Calu3 (cell line): ENCODE measurements around the gene CLDN6. TPM values are rescaled to one million over a fixed set of nuclear protein-coding genes. Genes with fewer than 3 reads are reported as not detected.

Source experiments
- BruUV-seq: library from RNA; stranded (reverse); fragments of 400-500 nt; replicated peaks from 2 replicates; lab custom pipeline; 2021; lab: Mats Ljungman, UMichigan
- CTCF ChIA-PET: fragments of 300-600 bp; sonication (Branson Sonifier 250); formaldehyde crosslinking; loops from one replicate; lab custom pipeline; 2022; ENCODE audit warnings: antibody characterized with exemption; lab: Charles Lee
- DNase-seq: peaks from one replicate; pipeline ENCODE4 v3.0.0; 2022
- H3K27ac Mint-ChIP-seq: one replicate; pipeline ENCODE4 v1.8.0; 2022; ENCODE audit warnings: mixed read lengths; ENCODE audit not compliant: unreplicated experiment
- H3K27me3 Mint-ChIP-seq: one replicate; pipeline ENCODE4 v1.8.0; 2022; ENCODE audit warnings: mixed read lengths; ENCODE audit not compliant: unreplicated experiment
- H3K36me3 Mint-ChIP-seq: one replicate; pipeline ENCODE4 v1.8.0; 2022; ENCODE audit warnings: mild to moderate bottlenecking, moderate library complexity, mixed read lengths; ENCODE audit not compliant: insufficient read depth, unreplicated experiment
- H3K4me1 Mint-ChIP-seq: one replicate; pipeline ENCODE4 v1.8.0; 2022; ENCODE audit warnings: mild to moderate bottlenecking, low read depth, mixed read lengths; ENCODE audit not compliant: unreplicated experiment
- H3K4me3 Mint-ChIP-seq: one replicate; pipeline ENCODE4 v1.8.0; 2022; ENCODE audit warnings: mild to moderate bottlenecking, low read depth, moderate library complexity, mixed read lengths; ENCODE audit not compliant: unreplicated experiment
- H3K9me3 Mint-ChIP-seq: one replicate; pipeline ENCODE4 v1.8.0; 2022; ENCODE audit warnings: low read depth, mixed read lengths; ENCODE audit not compliant: unreplicated experiment
- intact Hi-C: fragments of 100-400 bp; cut with micrococcal nuclease; formaldehyde crosslinking; loops from one replicate; pipeline ENCODE4 v1.10.0; 2022; ENCODE audit not compliant: unreplicated experiment
- total RNA-seq: library from RNA; stranded (reverse); gene quantifications from 2 replicates; pipeline ENCODE4 v1.2.3, GENCODE V29; 2022
- TF ChIP-seq, protein P1 (sequence below): fragments of 200-600 bp; IDR thresholded peaks from one replicate; pipeline ENCODE4 v1.8.0; 2022; ENCODE audit warnings: antibody characterized with exemption; ENCODE audit not compliant: unreplicated experiment

Gene CLDN6
- total RNA-seq, 1 experiment from 2014 or later, result 2.1 TPM

GRCh38 chr16:3035972-3036725 lies 18.2 kb upstream of the CLDN6 start:
- H3K36me3 Mint-ChIP-seq, result peaks cover 45% of the 10 kb centered on the region
- peak; percentile 52 for DNase-seq
- no peaks in the 10 kb centered on the region for H3K9me3 Mint-ChIP-seq
- TF ChIP-seq, protein P1, sequence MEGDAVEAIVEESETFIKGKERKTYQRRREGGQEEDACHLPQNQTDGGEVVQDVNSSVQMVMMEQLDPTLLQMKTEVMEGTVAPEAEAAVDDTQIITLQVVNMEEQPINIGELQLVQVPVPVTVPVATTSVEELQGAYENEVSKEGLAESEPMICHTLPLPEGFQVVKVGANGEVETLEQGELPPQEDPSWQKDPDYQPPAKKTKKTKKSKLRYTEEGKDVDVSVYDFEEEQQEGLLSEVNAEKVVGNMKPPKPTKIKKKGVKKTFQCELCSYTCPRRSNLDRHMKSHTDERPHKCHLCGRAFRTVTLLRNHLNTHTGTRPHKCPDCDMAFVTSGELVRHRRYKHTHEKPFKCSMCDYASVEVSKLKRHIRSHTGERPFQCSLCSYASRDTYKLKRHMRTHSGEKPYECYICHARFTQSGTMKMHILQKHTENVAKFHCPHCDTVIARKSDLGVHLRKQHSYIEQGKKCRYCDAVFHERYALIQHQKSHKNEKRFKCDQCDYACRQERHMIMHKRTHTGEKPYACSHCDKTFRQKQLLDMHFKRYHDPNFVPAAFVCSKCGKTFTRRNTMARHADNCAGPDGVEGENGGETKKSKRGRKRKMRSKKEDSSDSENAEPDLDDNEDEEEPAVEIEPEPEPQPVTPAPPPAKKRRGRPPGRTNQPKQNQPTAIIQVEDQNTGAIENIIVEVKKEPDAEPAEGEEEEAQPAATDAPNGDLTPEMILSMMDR, result no peak
- intact Hi-C loops, result no loop called here
- CTCF ChIA-PET, result interaction anchor here (1.0 kb wide), 1 partner anchor 9 kb away, joined by 3 read pairs; no protein-coding TSS in a partner anchor
- H3K4me3 Mint-ChIP-seq, result peak overlapping the region; percentile 74
- peaks cover 9% of the 10 kb centered on the region for H3K4me1 Mint-ChIP-seq
- H3K27ac Mint-ChIP-seq, result peak overlapping the region; percentile 38
- no TSS peak for BruUV-seq
- H3K27me3 Mint-ChIP-seq, result no peaks in the 10 kb centered on the region

- TF ChIP-seq, protein P1, result no peak
- Mint-ChIP-seq H3K4me3 (peak overlapping the region; percentile 74), H3K36me3 (peaks cover 50% of the 10 kb centered on the region), H3K27ac (peak overlapping the region; percentile 38), H3K27me3 (no peaks in the 10 kb centered on the region), H3K4me1 (peaks cover 9% of the 10 kb centered on the region), H3K9me3 (no peaks in the 10 kb centered on the region)
- no TSS peak for BruUV-seq
- CTCF ChIA-PET, result interaction anchor here (1.0 kb wide), 1 partner anchor 10 kb away, joined by 3 read pairs; no protein-coding TSS in a partner anchor
- DNase-seq, result no peak
- intact Hi-C loops, result no loop called here
These were observed 17.4 kb upstream of the CLDN6 start for GRCh38 chr16:3035289-3035971.

DNA sequence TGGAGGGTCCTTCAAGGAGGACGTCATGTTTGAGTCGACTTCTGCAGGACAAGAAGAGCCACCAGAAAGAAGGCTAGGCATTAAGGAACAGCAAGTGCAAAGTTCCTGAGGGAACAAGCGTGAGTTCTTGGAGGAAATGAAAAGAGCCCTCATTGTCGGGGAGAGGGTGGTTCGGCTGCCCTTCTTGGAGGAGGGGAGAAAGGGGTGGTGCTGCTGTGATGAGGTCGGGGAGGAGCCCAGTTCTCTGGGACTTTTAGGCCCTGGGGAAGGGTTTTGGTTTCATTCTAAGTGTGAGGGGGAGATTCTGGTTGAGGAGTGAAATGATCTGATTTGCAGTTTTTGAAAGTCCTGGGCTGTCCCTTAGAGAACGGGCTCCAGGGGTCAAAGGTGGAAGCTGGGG lies 14.6 kb upstream of the CLDN6 start:
- no peaks in the 10 kb centered on the region for H3K27me3 Mint-ChIP-seq
- intact Hi-C loops, result no loop called here
- CTCF ChIA-PET, result interaction anchor here (1.0 to 2.4 kb wide), 4 partner anchors 10 to 133 kb away, joined by 4 to 13 read pairs (median 4); no protein-coding TSS in a partner anchor

More for the DNA sequence above, 14.6 kb upstream of the CLDN6 start:
- no peak for DNase-seq
- no peak overlapping the region for H3K27ac Mint-ChIP-seq
- no peaks in the 10 kb centered on the region for H3K9me3 Mint-ChIP-seq
- H3K4me1 Mint-ChIP-seq, result no peaks in the 10 kb centered on the region
- peaks cover 68% of the 10 kb centered on the region for H3K36me3 Mint-ChIP-seq
- BruUV-seq, result no TSS peak
- TF ChIP-seq, protein P1, result no peak
- H3K4me3 Mint-ChIP-seq, result no peak overlapping the region
